K562 (cell line): ENCODE measurements around the gene TXLNA. TPM values are rescaled to one million over a fixed set of nuclear protein-coding genes. Genes with fewer than 3 reads are reported as not detected.

Experiments used
- ATAC-seq: fragments of 200-7000 bp; cut with Tn5 transposase; 3 replicates; pipeline ENCODE4 v1.9.1; 2020; ENCODE audit warnings: moderate library complexity
- BruUV-seq: library from RNA; stranded (reverse); fragments of 400-500 nt; replicated peaks from 2 replicates; lab custom pipeline; 2021; lab: Mats Ljungman, UMichigan
- CTCF ChIA-PET: fragments of 300-600 bp; formaldehyde crosslinking; extraction: SDS; loops from one replicate; lab custom pipeline; 2021; ENCODE audit warnings: low intra/inter-chr PET ratio; lab: Yijun Ruan, JAX
- POLR2A ChIA-PET: fragments of 300-600, 350-650 bp; sonication (Branson Sonifier 250); formaldehyde crosslinking; extraction: SDS; loops from one replicate; lab custom pipeline; 2021; ENCODE audit warnings: antibody characterized with exemption, inconsistent platforms; lab: Yijun Ruan, JAX
- DNase-seq, 4 experiments: peaks; one replicate each; pipeline versions ENCODE4 v3.0.0 to v3.0.0-alpha.2; 2011 to 2018; ENCODE audit warnings: low spot score in 3 of 4, mixed read lengths in 3 of 4; ENCODE audit errors: extremely low read depth in 1 of 4
- FAIRE-seq: peaks from 2 replicates; lab custom pipeline; 2011; peaks lifted over from hg19 to GRCh38; lab: Jason Lieb, UNC
- H2AFZ ChIP-seq: 2 replicates; pipeline ENCODE4 v1.6.0; 2011; ENCODE audit warnings: low read depth, low read length, control low read depth, inconsistent platforms
- H3K27ac ChIP-seq: fragments of 200-600 bp; 3 replicates; pipeline ENCODE4 v1.8.0; 2011; ENCODE audit warnings: low read depth, mild to moderate bottlenecking, control low read depth, inconsistent platforms, low read length, moderate library complexity, mixed read lengths; ENCODE audit errors: extremely low read depth
- H3K27me3 ChIP-seq, 2 experiments: fragments of 300-600 bp in 1 of 2; 2 replicates in 1 of 2; 3 replicates in 1 of 2; pipeline versions ENCODE4 v1.6.0 to v1.8.0; 2011; ENCODE audit warnings: inconsistent platforms in 2 of 2, low read length in 2 of 2, mild to moderate bottlenecking in 1 of 2, mixed read lengths in 1 of 2, moderate library complexity in 1 of 2; ENCODE audit not compliant: control insufficient read depth in 2 of 2, insufficient read depth in 2 of 2
- H3K36me3 ChIP-seq: fragments of 300-600 bp; 3 replicates; pipeline ENCODE4 v1.8.0; 2011; ENCODE audit warnings: mild to moderate bottlenecking, low read length, inconsistent platforms; ENCODE audit not compliant: control insufficient read depth, insufficient read depth
- H3K4me1 ChIP-seq, 2 experiments: fragments of 200-600 bp in 1 of 2; replicated peaks in 1 of 2; 2 replicates in 1 of 2; 3 replicates in 1 of 2; pipeline versions ENCODE4 v1.5.1 to v1.8.0; 2011; ENCODE audit warnings: inconsistent platforms in 2 of 2, low read length in 2 of 2, mild to moderate bottlenecking in 1 of 2, mixed read lengths in 1 of 2, moderate library complexity in 1 of 2; ENCODE audit not compliant: control insufficient read depth in 2 of 2, insufficient read depth in 2 of 2
- H3K4me2 ChIP-seq: 2 replicates; pipeline ENCODE4 v1.6.1; 2011; ENCODE audit warnings: low read length, control low read depth, inconsistent platforms, mixed read lengths; ENCODE audit not compliant: insufficient read depth
- H3K4me3 ChIP-seq: fragments of 200-600 bp; sonication (generic), shearing (Covaris generic); 2 replicates; pipeline ENCODE4 v1.5.1; 2016; ENCODE audit warnings: control low read depth, inconsistent platforms
- H3K79me2 ChIP-seq: fragments of 200-600 bp; 3 replicates; pipeline ENCODE4 v1.8.0; 2011; ENCODE audit warnings: low read length, inconsistent platforms; ENCODE audit not compliant: control insufficient read depth, insufficient read depth
- H3K9ac ChIP-seq, 2 experiments: 2 replicates each; pipeline versions ENCODE4 v1.6.0 to v1.6.1; 2011; ENCODE audit warnings: low read depth in 2 of 2, low read length in 2 of 2, control low read depth in 1 of 2, inconsistent platforms in 1 of 2, mild to moderate bottlenecking in 1 of 2, mixed read lengths in 1 of 2; ENCODE audit not compliant: insufficient read depth in 1 of 2
- H3K9me1 ChIP-seq: one replicate; pipeline ENCODE4 v1.6.0; 2011; ENCODE audit warnings: inconsistent platforms, mild to moderate bottlenecking, low read length, moderate library complexity; ENCODE audit not compliant: control insufficient read depth, insufficient read depth
- H3K9me3 ChIP-seq: replicated peaks from 2 replicates; pipeline ENCODE4 v1.5.1; 2011; ENCODE audit warnings: low read depth, low read length, inconsistent platforms; ENCODE audit not compliant: control insufficient read depth, insufficient read depth
- H4K20me1 ChIP-seq: replicated peaks from 2 replicates; pipeline ENCODE4 v1.6.1; 2011; ENCODE audit warnings: low read length, inconsistent platforms, mixed read lengths; ENCODE audit not compliant: control insufficient read depth, insufficient read depth
- E2F5 ChIP-seq: sonication (generic); formaldehyde crosslinking; IDR thresholded peaks from 2 replicates; pipeline ENCODE4 v1.8.0; 2022; ENCODE audit warnings: mild to moderate bottlenecking, missing genetic modification reagents
- MEF2D ChIP-seq: conservative IDR thresholded peaks from 2 replicates; pipeline ENCODE4 v1.6.1; 2016; ENCODE audit warnings: low read depth, missing genetic modification characterization, missing compliant biosample characterization
- MYC ChIP-seq, 2 experiments: fragments of 250-450 bp in 1 of 2; sonication (Bioruptor Pico) in 1 of 2; IDR thresholded peaks; 2 replicates each; pipeline versions ENCODE4 v1.5.1 to v1.6.1; 2012 to 2021; ENCODE audit warnings: low read depth in 2 of 2, borderline replicate concordance in 1 of 2, improper control_type of control experiment in 1 of 2, low read length in 1 of 2, mild to moderate bottlenecking in 1 of 2, moderate library complexity in 1 of 2
- NCOA4 ChIP-seq: fragments of 450-650 bp; IDR thresholded peaks from 2 replicates; pipeline ENCODE4 v1.6.1; 2018; ENCODE audit warnings: mild to moderate bottlenecking; ENCODE audit not compliant: partially characterized antibody
- POLR2AphosphoS2 ChIP-seq: IDR thresholded peaks from 2 replicates; pipeline ENCODE4 v1.6.1; 2012; ENCODE audit warnings: low read length, improper control_type of control experiment
- POLR2B ChIP-seq: fragments of 450-650 bp; IDR thresholded peaks from 2 replicates; pipeline ENCODE4 v1.6.1; 2018; ENCODE audit warnings: low read depth; ENCODE audit not compliant: partially characterized antibody
- RCOR1 ChIP-seq, 2 experiments: IDR thresholded peaks; 2 replicates each; pipeline ENCODE4 v1.6.1; 2012; ENCODE audit warnings: low read depth in 2 of 2, low read length in 2 of 2, borderline replicate concordance in 1 of 2, improper control_type of control experiment in 1 of 2
- SMAD1 ChIP-seq: fragments of 150-350 bp; IDR thresholded peaks from 2 replicates; pipeline ENCODE4 v1.6.1; 2014; ENCODE audit warnings: low read length, low read depth; ENCODE audit not compliant: partially characterized antibody
- SP2 ChIP-seq: IDR thresholded peaks from 2 replicates; pipeline ENCODE4 v1.6.1; 2011; ENCODE audit warnings: mild to moderate bottlenecking, low read depth, low read length, moderate library complexity; ENCODE audit not compliant: poor library complexity, severe bottlenecking; ENCODE audit errors: extremely low read depth
- TEAD4 ChIP-seq, 2 experiments: sonication (generic) in 1 of 2; formaldehyde crosslinking in 1 of 2; IDR thresholded peaks; 2 replicates each; pipeline versions ENCODE4 v1.6.1 to v1.8.0; 2012 to 2022; ENCODE audit warnings: borderline replicate concordance in 1 of 2, inconsistent platforms in 1 of 2, low read length in 1 of 2, mild to moderate bottlenecking in 1 of 2, missing genetic modification reagents in 1 of 2
- ZBTB9 ChIP-seq: fragments of 450-650 bp; formaldehyde crosslinking; IDR thresholded peaks from 2 replicates; pipeline ENCODE4 v1.4.0; 2020; ENCODE audit warnings: mild to moderate bottlenecking, moderate library complexity
- ZEB2 ChIP-seq: fragments of 450-650 bp; IDR thresholded peaks from 2 replicates; pipeline ENCODE4 v1.6.1; 2016
- ZNF24 ChIP-seq: fragments of 450-650 bp; IDR thresholded peaks from 2 replicates; pipeline ENCODE4 v1.6.1; 2016
- ZNF253 ChIP-seq: fragments of 250-450 bp; sonication (Bioruptor Pico); conservative IDR thresholded peaks from 2 replicates; pipeline ENCODE4 v1.6.1; 2021; ENCODE audit warnings: mild to moderate bottlenecking
- ZNF41 ChIP-seq: fragments of 250-450 bp; sonication (Bioruptor Pico); conservative IDR thresholded peaks from 2 replicates; pipeline ENCODE4 v1.4.0; 2020; ENCODE audit warnings: mild to moderate bottlenecking
- ZNF644 ChIP-seq: fragments of 200-800 bp; sonication (Bioruptor generic); IDR thresholded peaks from 2 replicates; pipeline ENCODE4 v1.6.1; 2016; ENCODE audit warnings: low read depth, missing genetic modification characterization, missing compliant biosample characterization
- ZNF79 ChIP-seq: fragments of 250-450 bp; sonication (Bioruptor Pico); IDR thresholded peaks from 2 replicates; pipeline ENCODE4 v1.4.0; 2020; ENCODE audit warnings: low read depth, mild to moderate bottlenecking, moderate library complexity
- WGBS: fragments of 100-300 bp; shearing (Covaris generic); methylation state at CpG from one replicate; pipeline ENCODE4 v1.1.6; 2016; ENCODE audit warnings: low coverage, mixed read lengths; ENCODE audit not compliant: insufficient coverage; ENCODE audit errors: missing lambda C conversion rate; 5-methylcytosine and 5-hydroxymethylcytosine counted together
- in situ Hi-C: fragments of 300-500 bp; cut with MboI; formaldehyde crosslinking; loops from 4 replicates; pipeline ENCODE4 v1.15.0; 2018; ENCODE audit warnings: inconsistent platforms, mixed read lengths
- intact Hi-C: fragments of 100-400 bp; cut with micrococcal nuclease; formaldehyde crosslinking; loops from 2 replicates; pipeline ENCODE4 v1.14.2; 2022
- polyA plus RNA-seq, 8 experiments: library from polyadenylated mRNA; depleted of rRNA in 4 of 8; stranded (reverse) in 5 of 8; unstranded in 3 of 8; fragments of >200 nt; fragmentation: Nextera tagmentation in 2 of 8; fragmentation: Illumina TruSeq in 1 of 8; extraction: Ambion mirVana in 2 of 8; extraction: Trizol in 1 of 8; gene quantifications; 2 replicates each; pipeline versions ENCODE4 v1.2.1 to v1.2.3, GENCODE V29; 2011 to 2014; ENCODE audit warnings: inconsistent platforms in 1 of 8, missing spikeins in 1 of 8
- total RNA-seq, 7 experiments: library from RNA; depleted of rRNA in 6 of 7; stranded (reverse); fragments of >200 nt in 6 of 7; fragmentation: Illumina TruSeq in 2 of 7; extraction: Trizol in 2 of 7; gene quantifications; 2 replicates each; pipeline versions ENCODE4 v1.2.1 to v1.2.3, GENCODE V29; 2011 to 2021; ENCODE audit warnings: low replicate concordance in 1 of 7

Gene TXLNA
- total and polyA plus RNA-seq, 9 of the 15 experiments (the other 6 are each of a cell fraction or from before 2014, with no cell fraction given) = 9.2 to 54.5 (median 39.3) TPM

- no peak for TF ChIP-seq ZBTB9 (CRISPR knock-in tag)
- TF ChIP-seq ZNF24 = no peak
- TF ChIP-seq E2F5 = no peak
- no peak for TF ChIP-seq RCOR1 (IDR thresholded peaks at IDR 0.05; ENCODE audit: borderline replicate concordance in 1 of 2, low read depth in 2 of 2, low read length in 2 of 2)
These were observed 1.6 kb downstream of the TXLNA start (continued) for GRCh38 chr1:32181065-32181464.

- DNase-seq = no peak
- intact Hi-C loops (loop anchor here (5.0 to 10.0 kb wide), 2 partner anchors 54 to 167 kb away; partner anchors contain the start of gene KHDRBS1), in situ Hi-C loops (no loop called here)
- TF ChIP-seq ZNF253 (CRISPR knock-in tag) = no peak
- TF ChIP-seq ZNF79 = no peak
- no peak for TF ChIP-seq POLR2AphosphoS2
- TF ChIP-seq SP2 = no peak
- no peak for TF ChIP-seq MEF2D (tag)
- no peak for TF ChIP-seq SMAD1
- TF ChIP-seq POLR2B = no peak
- TF ChIP-seq TEAD4 (IDR thresholded peaks at IDR 0.05; ENCODE audit: low read length) = no peak
- TF ChIP-seq TEAD4 (CRISPR knock-in tag; IDR thresholded peaks at IDR 0.05; ENCODE audit: borderline replicate concordance) = no peak
- no peak for TF ChIP-seq NCOA4
- no peak for TF ChIP-seq ZEB2
- TF ChIP-seq ZNF644 (tag) = no peak
- no peak for TF ChIP-seq MYC (IDR thresholded peaks at IDR 0.05; ENCODE audit: low read depth, low read length)
- TF ChIP-seq MYC (CRISPR knock-in tag; IDR thresholded peaks at IDR 0.05; ENCODE audit: borderline replicate concordance, low read depth) = no peak
- no peak for TF ChIP-seq ZNF41
- H4K20me1 ChIP-seq = no peaks in the 10 kb centered on the region; the same call in 1 of the 2 replicates
- H3K4me3 ChIP-seq = peak overlapping the region; percentile 77
- WGBS = 75% methylated on average over 5 of the region's 5 CpGs
- CTCF ChIA-PET = no interaction called here
- ATAC-seq = no peak
- peaks cover 65% of the 10 kb centered on the region for H3K79me2 ChIP-seq
- H3K27ac ChIP-seq = peak overlapping the region; percentile 89
- no TSS peak for BruUV-seq
- POLR2A ChIA-PET = interaction anchor here (0.6 to 11.6 kb wide), 8 partner anchors 8 to 196 kb away, joined by 3 to 201 read pairs (median 3); partner anchors contain the start of gene CCDC28B
- H3K9me1 ChIP-seq = peaks cover 4% of the 10 kb centered on the region
- H3K4me1 ChIP-seq = peaks cover 27 to 30% of the 10 kb centered on the region in 2 experiments
- H3K9me3 ChIP-seq = no peaks in the 10 kb centered on the region
- H2AFZ ChIP-seq = no peak overlapping the region
- no peak for FAIRE-seq
- H3K4me2 ChIP-seq = peak overlapping the region; percentile 92
- H3K9ac ChIP-seq = peak overlapping the region; percentile 83 to 97
- H3K36me3 ChIP-seq = peaks cover 54% of the 10 kb centered on the region
- H3K27me3 ChIP-seq = no peaks in the 10 kb centered on the region
These were observed 2.1 kb downstream of the TXLNA start for GRCh38 chr1:32181563-32181962.
